ENCODE data around the gene TAS2R3.
"Not testable (repeated sequence)": the region's sequence is repeated elsewhere in the genome, so short reads cannot be mapped to it uniquely, and the experiment has no call there.

TAS2R3 gene, protein sequence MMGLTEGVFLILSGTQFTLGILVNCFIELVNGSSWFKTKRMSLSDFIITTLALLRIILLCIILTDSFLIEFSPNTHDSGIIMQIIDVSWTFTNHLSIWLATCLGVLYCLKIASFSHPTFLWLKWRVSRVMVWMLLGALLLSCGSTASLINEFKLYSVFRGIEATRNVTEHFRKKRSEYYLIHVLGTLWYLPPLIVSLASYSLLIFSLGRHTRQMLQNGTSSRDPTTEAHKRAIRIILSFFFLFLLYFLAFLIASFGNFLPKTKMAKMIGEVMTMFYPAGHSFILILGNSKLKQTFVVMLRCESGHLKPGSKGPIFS

DNA sequence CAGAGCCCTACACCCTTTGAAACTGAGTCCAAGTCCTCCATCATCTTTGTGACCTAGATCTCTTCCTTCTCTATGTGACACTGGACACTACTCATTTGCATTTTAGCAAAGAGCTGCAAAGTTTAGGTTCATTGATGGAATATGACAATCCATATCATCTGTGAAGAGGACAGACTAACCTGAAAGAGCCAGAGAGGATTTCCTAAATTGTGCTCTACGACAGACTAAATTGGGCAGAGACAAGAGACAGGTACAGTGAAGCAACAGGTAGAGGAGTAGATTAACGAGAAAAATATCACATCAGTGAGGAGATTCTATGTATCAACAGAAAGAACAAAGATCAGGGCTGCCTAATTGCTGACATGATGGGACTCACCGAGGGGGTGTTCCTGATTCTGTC lies at the start of gene TAS2R3:
Gene TAS2R3, plus strand, starts transcription at position 301 of the 400 bp plus-strand sequence. Its CDS starts 62 bp downstream, at position 363.
- no peak for DNase-seq (ENCODE audit: low read depth in 2 of 2)

DNA sequence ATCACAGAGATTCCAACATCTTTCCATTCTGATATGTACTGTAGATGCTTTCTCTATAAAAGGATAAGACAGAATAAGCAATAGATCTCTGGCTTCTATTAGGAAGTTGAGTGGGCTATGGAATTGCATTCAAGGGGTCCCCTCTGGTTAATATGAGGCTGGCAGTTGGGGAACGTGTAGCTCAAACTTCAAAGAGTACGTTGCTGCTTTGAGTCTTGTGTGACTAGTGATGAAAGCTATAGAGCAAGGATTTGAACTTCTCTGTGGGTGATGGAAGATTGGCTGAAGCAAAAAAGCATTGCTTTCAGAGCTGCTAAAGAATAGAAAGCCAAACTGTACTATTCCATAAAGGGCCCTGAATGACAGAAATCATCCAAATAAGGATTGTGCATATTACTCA lies 49.3 kb upstream of the TAS2R3 start:
- DNase-seq (ENCODE audit: low read depth in 2 of 2), result no peak

DNA sequence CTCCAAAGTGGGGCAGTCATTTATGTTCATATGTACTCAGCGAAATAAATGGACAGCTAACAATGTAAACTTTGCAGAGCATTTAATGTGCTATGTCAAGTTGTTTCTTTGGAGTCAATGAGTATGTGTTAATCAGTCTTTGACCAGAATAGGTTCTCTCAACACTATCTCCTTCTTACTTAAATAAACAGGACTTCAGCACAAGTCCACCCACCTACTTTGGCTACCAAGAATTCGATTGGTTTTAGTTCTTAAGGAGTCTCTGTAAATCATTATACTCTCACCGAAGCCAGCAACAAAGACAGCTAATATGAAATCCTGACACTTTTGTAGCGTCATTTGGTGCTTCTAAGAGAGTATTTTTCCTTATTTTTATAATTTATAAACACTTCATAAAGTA lies 48.9 kb upstream of the TAS2R3 start:
- no peak for DNase-seq (ENCODE audit: low read depth in 2 of 2)

DNA sequence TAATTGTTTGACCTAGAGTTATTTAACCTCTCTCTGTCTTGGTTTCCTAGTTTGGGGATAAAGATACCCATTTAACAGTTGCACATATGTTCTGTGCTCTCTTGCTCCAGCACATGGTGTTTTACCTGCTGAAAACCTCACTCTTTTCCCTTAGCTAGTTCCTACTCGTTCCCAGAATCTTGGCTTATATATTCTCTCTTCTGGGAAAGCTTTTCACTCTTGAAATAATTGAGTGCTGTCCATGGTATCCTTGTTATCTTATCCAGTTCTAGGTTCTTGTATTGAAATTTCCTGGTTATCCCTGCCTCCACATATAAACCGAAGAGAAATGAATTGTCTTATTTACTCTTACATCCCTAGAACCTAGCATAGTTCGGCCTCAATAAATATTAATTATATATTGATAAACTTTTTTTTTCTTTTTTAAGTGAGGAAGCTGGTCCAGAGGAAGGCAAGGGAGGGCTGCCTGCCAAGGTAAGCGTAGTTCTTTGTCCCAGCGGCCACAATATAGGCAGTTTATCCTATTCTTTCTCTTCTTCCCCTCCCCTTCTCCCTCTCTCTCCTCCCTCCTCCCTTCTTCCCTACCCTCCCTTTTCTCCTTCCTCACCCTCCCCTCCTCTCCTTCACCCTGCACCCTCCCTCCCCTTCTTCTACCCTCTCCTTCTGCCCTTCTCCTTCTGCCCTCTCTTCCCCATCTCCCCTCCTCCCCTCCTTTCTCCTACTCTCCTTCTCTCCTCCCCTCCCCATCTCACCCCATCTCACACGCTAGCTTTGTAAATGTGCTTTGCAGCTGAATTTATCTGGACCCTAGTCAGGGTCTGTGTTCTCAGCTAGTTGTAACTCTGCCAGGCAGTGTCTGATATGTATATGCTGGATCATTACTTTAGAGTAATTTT lies 47.9 kb upstream of the TAS2R3 start:
- DNase-seq (ENCODE audit: low read depth in 2 of 2), result no peak

DNA sequence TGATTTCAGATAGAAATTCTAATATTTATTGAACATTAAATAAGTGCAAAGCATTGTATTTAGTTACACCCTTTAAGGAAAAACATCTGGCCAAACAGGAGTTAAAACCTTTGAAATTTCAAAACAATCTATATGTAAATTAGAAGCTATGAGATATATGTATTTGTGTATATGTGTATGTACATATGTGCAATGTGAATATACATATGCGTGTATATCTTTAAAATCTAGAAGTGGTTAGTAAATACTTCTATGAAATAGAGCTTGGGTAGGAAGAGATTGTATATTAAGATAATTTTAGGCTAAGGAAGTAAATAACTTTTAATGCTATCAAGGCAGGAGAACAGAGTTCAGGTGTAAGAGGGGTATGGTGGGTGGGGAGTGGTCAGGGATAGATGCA lies 46.4 kb upstream of the TAS2R3 start:
- no peak for DNase-seq (ENCODE audit: low read depth in 2 of 2)

DNA sequence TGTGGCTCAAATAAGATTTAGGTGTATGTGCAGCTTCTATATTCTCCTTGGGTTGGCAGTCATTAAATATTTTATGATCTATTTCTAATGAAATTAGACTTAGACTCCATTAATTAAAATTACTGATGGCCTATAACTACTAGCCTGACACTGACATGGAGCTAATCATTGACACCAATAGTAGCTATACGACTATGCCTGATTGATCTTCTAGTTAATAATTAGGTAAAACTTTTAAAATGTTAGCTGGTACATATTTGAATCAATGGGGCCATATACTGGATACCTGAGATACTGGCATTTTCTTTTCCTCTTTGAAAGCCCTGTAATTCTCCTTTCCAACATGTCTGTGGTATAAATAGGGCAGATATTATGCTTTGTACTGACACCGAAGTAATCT lies 41.4 kb upstream of the TAS2R3 start:
- DNase-seq (ENCODE audit: low read depth in 2 of 2), result no peak

DNA sequence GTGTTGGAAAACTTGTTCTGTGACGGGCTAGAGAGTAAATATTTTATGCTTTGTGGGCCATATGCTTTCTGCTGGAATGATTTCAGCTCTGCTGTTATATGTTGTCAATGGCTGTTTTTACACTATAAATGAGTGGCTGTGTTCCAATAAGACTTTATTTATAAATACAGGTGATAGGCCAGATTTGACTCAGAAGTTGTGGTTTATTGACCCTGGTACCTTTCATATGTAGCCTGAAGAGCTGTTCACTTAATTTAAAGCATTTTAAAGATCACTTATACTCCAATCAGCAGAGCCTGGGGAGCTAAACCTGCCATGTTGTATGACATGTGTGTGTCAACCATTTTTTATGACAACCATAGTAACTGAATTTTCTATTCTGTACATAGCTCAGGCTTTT lies 34.9 kb upstream of the TAS2R3 start:
- DNase-seq (ENCODE audit: low read depth in 2 of 2), result no peak

DNA sequence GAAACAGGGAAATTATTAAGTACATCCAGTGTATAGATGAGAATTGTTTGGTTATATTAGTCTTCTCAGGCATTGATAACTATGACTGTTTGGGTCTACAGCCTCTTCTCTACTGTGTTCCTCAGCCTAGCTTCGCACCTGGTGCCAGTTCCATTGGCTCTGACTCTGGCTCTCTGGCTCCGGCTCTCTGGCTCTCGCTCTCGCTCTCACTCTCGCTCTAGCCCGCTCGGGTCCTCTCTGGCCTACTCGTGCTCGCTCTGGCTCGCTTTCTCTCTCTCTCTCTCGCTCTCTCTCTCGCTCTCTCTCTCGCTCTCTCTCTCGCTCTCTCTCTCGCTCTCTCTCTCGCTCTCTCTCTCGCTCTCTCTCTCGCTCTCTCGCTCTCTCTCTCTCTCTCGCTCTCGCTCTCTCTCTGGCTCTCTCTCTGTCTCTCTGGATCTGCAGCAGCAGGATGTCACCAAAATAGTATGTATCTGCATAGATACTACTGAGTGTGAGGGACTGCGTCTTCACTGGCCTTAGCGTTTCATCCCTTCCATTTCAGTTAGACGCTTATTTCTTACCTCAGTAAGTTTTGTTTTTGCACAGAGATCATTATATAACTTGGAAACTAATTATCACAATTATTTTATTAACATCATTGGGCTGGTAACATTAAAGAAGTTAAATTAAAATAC lies 32.3 kb upstream of the TAS2R3 start:
- no peak for DNase-seq (ENCODE audit: low read depth in 2 of 2)

DNA sequence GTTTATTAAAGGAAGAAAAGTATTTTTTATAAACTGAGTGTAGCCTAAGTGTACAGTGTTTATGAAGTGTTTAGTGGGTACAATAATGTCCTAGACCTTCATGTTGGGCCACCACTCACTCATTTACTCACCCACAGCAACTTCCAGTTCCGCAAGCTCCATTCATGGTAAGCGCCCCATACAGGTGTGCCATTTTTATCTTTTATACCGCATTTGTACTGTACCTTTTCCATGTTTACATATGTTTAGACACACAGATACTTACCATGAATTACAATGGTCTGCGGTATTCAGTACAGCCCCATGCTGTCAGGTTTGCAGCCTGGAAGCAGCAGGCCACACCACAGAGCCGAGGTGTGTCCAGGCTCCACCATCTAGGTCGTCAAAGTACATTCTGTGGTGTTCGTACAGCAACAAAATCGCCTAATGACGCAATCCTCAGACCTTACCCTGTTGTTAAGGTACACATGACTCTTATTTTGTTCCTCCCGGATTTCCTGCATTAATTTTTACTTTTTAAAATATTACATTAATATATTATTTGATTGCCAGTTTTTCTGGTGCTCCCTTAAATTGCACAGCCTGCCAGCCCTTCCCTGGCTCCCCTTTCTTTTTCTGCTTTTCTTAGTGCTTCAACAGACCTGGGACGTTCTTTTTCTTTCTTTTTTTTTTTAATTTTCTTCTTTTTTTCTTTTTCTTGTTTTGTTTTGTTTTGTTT lies 26.6 kb upstream of the TAS2R3 start:
- DNase-seq (ENCODE audit: low read depth in 2 of 2), result no peak

DNA sequence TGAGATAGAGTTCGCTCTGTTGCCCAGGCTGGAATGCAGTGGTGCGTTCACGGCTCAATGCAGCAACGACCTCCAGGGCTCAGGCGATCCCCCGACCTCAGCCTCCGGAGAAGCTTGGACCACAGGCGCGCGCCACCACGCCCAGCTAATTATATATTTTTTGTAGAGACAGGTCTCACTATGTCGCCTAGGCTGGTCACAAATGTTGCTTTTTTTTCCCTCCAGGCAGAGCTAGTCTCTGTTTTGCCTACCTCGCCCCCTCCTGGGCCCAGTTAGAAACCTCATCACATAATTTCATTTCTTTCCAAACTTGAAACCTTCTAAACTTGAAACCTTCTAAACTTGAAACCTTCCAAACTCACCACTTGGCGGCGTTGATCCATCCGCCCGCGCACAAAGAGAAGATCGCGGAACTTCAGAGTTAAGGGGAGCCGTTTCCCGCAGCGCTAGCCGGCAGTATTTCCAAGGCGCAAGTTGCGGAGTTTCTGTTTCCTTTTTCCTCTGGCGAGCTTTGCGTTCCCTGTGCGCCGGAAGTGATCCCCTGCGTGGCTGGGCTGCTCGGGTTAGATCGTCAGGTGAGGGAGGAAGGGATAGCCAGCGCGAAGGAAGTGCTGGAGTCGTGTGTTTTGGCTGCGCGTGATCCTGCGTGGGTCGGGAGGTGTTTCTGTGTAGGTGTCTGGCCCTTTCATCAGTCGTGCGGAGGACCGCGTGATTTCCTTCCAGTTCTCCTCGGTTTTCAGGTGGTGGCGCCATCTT lies 25.9 kb upstream of the TAS2R3 start, which contains the start of gene SSBP1:
Gene SSBP1, plus strand, starts transcription at position 523 of the 756 bp plus-strand sequence. CDS start 809 bp downstream, outside the sequence.
- DNase-seq (ENCODE audit: low read depth in 2 of 2), result peak; percentile 78 to 81

DNA sequence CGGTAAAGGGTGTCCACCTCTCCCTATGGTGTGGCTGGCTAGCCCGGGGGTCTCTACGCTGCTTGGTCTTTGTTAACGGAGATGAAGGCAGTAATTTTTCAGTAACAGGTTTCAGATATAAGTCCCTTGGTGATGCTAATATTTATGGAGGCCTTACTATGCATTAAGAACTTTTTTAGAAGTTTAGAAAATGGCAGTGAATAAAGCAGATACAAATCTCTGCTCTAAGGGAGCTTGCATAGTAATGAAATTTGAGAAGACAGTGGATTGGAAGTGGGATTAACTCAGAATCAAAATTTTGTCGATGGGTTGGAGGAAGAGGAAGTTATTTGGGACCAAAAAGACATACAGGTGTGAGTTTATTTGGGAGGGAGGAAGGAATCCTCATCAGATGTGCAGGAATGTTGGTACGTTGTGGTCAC lies 25.3 kb upstream of the TAS2R3 start:
- DNase-seq (ENCODE audit: low read depth in 2 of 2), result no peak

DNA sequence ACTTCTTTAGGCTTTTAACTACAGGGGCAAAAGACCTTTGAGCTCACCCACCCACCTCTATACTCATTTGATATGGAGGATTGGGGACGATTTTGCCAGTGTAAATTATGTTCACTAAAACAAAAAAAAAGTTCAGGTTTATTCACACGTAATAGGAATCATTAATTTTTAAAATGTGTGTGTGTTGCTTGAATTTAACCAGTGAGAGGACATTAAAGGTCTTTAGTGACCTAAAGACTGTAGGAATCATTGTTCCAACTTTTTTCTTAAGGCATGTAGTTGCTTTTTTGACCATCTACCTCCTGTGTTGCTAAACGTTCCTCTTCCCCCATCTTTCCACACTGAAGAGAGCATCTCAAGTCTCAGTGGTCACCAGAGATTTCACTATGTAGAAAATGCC lies 24.6 kb upstream of the TAS2R3 start:
- no peak for DNase-seq (ENCODE audit: low read depth in 2 of 2)

DNA sequence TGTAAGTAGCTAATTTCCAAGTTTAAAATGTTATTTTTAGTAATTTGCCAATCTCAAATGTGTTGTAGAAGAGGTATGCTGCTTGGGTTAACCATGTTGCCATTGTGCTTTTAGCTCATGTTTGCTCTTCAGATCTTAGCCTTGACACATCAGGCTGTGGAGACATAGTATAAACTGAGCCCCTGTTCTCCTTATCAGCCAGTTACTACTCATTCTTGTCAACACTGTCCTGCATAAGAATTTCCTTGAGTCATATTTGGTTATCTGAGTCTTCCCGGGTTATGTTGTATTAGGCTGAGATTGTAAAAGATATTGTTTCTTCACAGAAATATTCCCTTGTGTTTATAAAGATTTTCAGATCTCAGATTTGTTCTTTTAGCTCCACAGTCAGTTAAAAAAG lies 21.7 kb upstream of the TAS2R3 start:
- no peak for DNase-seq (ENCODE audit: low read depth in 2 of 2)

DNA sequence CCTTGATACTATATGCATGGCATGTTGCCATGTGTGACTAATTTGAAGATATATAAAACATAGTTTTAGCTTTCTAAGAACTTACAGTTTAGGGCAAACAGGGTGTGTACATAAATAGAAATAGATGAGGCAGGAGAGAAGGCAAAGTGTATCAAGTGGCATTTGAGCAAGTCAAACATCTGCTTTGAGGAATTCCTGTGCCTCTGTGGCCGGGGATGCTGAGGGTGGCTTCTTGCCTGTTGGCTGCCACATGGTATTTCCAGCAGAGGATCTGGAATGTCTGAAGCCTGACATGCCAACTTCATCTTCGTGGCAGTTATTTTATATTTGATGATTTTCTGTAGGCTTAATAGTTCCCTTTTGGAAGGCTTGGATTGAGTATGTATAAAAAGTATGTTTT lies 19.8 kb upstream of the TAS2R3 start:
- DNase-seq (ENCODE audit: low read depth in 2 of 2), result no peak

DNA sequence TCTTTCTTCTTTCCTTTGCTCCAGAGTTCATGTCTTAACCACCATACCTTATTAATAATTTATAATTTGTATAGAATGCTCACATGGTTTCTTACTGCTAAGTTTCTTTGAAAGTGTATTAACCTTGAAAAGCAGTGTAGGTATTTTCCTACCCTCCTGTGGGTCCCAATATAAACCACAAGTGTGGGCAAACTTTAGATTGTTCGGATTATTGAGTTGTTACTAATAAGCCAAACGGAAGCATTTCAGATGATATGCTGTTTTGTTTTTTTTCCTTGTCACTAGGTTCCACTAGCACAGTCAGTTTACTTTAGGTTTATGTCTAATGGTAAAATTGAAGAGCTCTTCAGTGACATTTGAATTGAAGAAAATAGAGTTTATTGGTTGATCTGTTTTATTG lies 15.5 kb upstream of the TAS2R3 start:
- no peak for DNase-seq (ENCODE audit: low read depth in 2 of 2)

DNA sequence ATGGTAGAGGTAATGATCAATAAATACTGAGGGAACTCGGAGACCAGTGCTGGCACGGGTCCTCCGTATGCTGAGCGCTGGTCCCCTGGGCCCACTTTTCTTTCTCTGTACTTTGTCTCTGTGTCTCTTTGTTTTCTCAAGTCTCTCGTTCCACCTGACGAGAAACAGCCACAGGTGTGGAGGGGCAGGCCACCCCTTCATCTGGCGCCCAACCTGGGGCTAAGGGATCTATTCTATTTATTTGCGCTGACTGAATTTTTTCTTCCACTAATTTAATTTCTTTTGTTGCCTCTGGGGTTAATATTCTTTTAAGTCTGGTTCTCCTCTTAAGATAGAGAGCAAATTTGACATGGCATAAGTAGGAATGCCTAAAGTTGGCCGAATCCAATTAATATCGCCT lies 12.0 kb upstream of the TAS2R3 start:
- DNase-seq (ENCODE audit: low read depth in 2 of 2), result not testable (repeated sequence)

DNA sequence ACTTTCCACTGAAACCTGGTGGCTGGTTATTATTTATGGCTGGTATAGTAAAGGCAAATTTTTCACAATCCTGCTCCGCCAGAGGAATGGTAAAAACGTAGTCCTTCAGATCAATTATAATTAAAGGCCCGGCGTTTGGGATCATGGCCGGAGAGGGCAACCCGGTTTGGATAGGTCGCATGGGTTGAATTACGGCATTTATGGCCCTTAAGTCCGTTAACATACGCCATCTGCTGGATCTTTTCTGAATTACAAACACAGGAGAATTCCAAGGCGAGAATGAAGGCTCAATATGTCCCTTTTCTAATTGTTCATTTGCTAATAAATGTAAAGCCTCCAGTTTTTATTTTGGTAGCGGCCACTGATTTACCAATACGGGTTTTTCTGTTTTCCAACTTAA lies 11.3 kb upstream of the TAS2R3 start:
- DNase-seq (ENCODE audit: low read depth in 2 of 2), result no peak

DNA sequence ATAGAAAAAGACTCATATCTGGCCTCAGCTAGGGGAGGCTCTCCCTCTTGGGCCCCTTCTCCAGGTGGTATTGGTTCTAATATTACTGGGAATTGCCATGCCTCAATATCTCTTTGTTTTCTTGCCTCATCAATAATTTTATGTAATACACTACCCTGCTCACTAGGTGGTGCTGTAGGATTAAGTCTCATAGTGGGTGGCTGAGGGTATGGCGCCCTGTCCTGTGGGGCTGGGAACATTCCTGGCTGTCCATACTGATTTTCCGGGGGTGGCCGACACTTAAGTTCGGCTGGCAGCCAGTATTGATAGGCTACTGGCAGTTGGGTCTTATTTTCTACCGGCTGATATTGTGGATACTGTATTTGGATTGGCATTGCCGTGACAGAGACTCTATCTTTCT lies 9.0 kb upstream of the TAS2R3 start:
- no peak for DNase-seq (ENCODE audit: low read depth in 2 of 2)

DNA sequence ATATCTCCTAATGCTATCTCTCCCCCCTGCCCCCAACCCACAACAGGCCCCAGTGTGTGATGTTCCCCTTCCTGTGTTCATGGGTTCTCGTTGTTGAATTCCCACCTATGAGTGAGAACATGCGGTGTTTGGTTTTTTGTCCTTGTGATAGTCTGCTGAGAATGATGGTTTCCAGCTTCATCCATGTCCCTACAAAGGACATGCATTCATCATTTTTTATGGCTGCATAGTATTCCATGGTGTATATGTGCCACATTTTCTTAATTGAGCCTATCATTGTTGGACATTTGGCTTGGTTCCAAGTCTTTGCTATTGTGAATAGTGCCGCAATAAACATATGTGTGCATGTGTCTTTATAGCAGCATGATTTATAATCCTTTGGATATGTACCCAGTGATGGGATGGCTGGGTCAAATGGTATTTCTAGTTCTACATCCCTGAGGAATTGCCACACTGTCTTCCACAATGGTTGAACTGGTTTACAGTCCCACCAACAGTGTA lies 6.2 kb downstream of the TAS2R3 start:
- not testable (repeated sequence) for DNase-seq (ENCODE audit: low read depth in 2 of 2)

DNA sequence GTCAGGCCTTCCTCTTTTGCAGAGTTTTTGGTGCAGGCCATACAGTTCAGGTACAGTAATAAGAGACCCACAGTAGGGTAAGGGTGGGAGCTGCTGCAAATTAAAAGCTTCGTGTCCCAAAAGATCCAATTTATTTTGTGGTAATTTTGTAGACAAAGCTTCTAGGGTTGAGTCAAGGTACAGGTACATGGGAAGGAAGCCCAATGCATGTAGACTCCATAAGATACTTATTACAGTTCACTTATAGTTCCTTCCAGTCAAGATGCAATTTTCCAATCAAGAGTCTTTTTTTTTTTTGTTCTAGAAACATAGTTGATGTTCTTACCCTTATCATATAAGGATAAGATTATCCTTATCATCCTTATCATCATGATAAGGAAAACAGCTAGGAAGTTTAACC lies 12.5 kb downstream of the TAS2R3 start, which contains the start of gene TAS2R4:
Gene TAS2R4, plus strand, starts transcription at position 301 of the 400 bp plus-strand sequence. CDS start 1,815 bp downstream, outside the sequence.
- DNase-seq (ENCODE audit: low read depth in 2 of 2), result no peak

Measured in stimulated activated CD8-positive, alpha-beta memory T cell treated with anti-CD3 and anti-CD28 coated beads, Interleukin-7, amount 100 ng/mL, for 1 hour (primary cell).